Measurements from ENCODE around the gene ACAD10.
"Not testable (repeated sequence)": the region's sequence is repeated elsewhere in the genome, so short reads cannot be mapped to it uniquely, and the experiment has no call there.

The ACAD10 gene

DNA sequence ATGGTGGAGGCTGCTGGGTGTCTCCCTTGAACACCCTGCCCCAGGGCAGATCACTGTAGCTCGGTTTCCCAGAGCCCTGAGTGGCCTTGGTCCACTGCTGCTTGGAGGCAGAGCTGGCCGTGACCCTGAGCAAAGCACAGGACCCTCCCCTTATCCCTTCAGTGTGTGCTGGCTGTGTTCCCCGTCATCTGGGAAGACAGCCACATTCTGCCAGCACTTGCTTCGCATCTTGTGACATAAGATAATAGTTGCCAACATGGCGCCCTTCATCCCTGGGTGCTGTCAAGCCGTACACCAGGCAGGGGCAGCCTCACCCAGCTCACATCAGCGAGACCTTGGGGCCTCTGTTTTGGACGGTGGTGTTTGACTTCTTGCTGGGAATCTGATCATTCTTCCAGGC, 68.8 kb downstream of the ACAD10 start:
- DNase-seq = no peak

DNA sequence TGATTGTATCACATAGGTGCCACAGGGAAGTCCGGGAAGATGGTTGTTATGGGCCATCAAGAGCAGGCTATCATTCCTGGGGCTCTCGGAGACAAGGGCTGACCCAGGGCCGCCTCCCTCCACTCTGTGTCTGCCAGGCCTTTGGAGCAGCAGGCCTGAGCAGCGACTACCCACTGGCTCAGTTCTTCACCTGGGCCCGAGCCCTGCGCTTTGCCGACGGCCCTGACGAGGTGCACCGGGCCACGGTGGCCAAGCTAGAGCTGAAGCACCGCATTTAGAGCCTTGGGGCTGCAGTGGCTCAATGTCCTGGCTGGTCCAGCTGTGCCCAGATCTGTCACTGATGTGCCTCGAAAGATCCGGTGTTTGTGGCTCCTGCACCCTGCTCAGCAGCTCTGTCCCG, 70.3 kb downstream of the ACAD10 start:
- no peak for DNase-seq

DNA sequence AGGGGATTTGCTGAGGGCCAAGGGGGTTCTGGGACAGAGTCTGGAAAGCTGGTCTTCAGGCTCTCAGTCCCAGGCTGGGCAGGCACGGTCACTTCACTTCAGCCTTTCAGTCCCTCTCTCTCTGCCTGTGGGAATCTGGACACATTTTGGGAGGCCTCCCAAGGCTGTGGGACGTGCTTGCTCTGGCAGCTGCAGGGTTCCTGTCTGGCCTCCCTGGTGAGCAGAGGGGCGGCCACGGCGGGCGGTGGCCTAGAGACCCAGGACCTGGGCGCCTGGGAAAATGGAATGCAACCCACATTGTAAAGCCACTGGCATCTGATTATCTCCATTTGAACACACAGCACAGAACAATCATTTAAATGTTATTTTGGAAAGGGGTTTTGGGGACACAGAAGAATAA, 70.8 kb downstream of the ACAD10 start:
- no peak for DNase-seq

DNA sequence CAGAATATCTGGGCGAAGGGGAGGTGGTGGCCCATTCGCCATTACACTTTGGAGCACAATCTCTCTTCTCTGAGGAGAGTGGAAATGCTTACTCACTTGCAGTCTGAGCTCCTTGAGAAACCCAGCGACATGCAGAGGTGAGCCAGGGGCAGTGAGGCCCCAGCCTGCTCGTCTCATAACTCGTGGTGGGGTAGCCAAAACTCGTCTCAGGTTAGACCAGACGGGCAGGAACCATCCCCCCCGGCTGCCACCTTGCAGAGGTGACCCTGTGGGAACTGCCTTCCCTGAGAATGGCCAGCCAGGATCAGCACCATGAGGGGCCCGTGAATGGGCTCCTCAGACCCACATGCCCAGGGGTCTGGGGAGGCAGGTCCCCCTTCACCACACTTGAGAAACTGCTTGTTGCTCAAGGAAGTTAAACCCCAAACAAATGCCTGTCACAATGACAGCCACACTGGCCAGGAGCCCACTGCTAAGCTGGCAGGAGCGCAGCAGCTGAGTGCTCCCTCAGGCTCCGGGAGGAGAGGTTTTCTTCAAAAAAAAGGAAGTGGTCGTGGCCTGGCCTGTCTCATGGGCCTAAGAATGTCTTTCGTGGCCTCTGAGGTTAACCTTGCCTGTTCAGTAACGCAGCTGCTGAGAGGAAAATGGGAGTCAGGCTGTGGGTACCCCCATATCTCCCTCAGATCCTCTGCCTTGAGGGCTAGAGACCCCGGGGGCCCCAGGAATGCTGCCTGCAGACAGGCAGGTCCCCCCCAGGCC, 71.7 kb downstream of the ACAD10 start:
- DNase-seq = peak; percentile 10

DNA sequence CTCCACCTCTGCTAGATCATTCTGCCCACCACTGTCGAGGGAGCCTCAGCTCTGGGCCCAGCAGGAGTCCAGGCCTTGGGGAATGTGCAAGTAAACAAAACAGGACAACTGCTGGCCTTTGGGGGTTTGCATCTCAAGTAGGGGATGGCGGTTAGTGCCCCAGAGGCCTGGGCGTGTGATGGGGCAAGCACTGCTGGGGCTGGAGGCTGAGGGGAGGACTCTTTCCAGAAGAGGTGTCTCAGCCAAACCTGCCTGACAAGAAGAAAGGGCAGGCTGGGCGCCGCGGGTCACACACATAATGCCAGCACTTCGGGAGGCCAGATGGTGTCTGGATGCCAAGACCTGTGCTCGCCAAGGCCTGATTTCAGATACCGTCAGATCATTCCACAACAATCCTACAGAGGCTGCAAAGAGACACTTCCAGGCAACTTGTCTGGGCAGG, 72.3 kb downstream of the ACAD10 start:
- no peak for DNase-seq

DNA sequence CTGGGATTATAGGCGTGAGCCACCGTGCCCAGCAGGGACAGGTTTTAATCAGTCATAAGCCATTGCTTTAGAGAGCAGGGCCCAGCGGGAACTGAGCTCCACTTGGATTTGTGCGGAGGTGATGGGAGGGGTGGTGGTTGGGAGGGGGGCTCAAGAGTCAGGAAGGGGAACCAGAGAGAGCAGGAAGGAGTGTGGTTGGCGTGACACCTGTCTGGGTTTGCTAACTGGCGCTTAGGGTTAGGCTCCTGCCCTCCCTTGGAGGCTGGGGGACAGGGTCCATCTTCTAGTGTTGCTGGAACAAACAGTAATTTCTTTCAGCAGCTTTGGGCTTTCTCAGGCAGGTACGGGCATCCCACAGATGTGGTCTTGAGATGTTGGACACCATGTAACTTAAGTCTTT, 73.4 kb downstream of the ACAD10 start:
- no peak for DNase-seq

DNA sequence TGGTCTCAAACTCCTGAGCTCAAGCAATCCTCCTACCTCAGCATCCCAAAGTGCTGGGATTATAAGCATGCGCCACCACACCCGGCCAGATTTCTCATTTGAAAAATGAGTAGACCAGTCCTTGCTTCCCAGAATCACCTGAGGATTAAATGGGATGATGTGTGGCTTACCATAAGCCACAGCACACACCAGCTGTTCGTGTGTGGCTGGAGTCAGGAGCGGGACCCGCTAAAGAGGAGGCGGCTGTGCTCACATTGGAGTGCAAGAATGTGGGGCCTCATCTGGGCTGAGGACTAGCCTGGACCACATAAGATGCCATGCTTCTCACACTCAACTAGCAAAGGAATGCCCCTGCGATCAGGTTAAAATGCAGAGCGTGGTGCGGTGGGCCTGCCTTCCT, 74.1 kb downstream of the ACAD10 start:
- no peak for DNase-seq

DNA sequence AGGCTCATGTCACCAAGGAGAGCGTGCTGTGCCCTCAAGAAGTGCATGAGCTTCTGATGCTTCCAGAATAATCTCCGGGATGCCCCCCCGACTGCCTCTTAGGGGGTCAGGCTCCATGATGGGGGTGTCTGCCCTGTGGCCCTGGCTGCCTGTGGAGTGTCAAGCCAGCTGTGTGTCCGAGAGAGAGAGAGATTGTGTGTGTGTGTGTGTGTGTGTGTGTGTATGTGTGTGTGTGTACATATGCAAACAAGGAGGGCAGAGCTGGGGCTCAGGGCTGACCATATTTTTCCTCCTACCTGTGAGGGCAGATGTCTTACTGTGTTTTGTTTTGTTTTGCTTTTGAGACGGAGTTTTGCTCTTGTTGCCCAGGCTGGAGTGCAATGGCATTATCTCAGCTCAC, 75.2 kb downstream of the ACAD10 start:
- DNase-seq = no peak

DNA sequence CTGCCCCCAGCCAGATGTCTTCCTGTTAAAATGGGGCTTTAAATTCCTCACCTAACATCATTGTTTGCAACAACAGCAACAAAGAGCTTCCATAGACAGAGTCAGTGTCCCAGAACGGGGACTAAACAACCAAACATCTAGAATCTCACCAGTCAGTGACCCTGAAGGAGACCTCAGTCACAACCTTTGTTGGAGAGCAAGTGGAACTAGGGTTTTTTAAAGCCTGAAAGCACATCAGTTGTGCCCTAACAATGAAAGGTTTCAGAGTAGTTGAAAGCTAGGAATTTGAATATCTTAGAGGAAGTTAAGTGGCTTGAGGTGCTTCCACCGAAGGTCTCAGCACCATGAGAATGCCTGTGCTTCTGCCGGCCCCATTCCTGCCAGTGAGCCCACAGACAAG, 75.9 kb downstream of the ACAD10 start:
- DNase-seq = no peak

DNA sequence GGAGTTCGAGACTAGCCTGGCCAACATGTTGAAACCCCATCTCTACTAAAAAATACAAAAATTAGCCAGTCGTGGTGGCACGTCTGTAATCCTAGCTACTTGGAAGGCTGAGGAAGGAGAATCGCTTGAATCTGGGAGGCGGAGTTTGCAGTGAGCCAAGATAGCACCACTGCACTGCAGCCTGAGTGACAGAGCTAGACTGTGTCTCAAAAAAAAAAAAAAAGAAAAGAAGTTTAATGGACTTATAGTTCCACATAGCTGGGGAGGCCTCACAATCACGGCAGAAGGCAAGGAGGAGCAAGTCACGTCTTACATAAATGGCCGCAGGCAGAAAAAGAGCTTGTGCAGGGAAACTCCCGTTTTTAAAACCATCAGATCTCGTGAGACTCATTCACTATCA, 77.7 kb downstream of the ACAD10 start:
- not testable (repeated sequence) for DNase-seq

DNA sequence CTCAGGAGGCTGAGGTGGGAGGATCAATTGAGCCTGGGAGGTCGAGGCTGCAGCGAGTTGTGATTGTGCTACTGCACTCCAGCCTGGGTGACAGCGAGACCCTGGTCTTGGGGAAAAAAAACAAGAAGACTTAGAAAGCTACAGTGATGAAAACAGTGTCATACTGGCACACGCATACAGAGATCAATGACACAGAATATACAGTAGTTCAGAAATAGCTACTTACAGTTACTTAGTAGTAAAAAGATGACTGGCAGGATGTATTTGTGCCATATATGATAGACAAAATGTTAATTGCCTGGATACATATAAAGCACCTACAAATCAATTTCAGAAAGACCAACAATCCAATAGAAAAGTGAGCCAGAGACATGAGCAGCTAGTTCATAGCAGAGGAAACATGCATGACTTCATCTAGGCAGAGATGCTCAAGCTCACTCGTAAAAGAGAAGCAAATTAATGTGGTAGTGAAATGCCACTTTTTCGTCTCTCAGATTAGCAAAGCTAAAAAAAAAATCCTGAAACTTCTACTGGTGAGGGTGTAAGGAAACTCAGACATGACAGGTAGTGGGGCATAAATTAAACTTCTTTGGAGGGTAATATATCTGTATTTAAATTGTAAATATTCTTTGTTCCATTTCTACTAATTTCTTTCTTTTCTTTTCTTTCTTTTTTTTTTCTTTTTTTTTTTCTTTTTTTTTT, 78.4 kb downstream of the ACAD10 start:
- DNase-seq = no peak

DNA sequence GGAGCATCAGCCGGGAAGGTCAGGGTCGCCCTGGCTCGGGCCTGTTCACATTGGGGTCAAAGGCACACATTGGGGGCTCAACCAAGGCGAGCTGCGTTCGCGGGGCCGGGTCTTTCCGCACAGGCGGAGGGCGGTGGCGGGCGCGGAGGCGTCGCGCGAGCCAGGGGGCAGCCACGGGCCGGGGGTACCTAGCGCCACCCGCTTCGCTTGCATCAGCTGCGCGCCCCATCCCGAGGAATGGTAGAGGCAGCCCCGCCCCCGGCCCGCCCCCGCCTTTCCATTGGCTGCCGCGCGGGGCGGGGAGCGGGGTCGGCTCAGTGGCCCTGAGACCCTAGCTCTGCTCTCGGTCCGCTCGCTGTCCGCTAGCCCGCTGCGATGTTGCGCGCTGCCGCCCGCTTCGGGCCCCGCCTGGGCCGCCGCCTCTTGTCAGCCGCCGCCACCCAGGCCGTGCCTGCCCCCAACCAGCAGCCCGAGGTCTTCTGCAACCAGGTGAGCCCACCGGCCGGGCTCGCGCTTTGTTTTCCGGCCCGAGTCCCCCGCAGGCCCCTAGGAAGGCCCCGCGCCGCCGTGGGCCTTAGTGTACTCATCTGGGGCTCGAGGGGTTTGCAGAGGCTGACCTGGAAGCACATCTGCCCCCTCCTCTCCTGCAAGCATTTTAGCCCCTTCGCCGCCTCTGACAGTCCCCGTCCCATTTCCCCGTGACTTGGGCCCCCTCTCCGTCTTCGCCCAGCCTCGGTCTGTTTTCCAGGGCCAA, 80.9 kb downstream of the ACAD10 start, which contains the start of gene ALDH2:
Gene ALDH2 (plus strand): TSS at position 326 of the 754 bp plus-strand sequence. CDS start 50 bp downstream, at position 376.
- DNase-seq = peak; percentile 22

DNA sequence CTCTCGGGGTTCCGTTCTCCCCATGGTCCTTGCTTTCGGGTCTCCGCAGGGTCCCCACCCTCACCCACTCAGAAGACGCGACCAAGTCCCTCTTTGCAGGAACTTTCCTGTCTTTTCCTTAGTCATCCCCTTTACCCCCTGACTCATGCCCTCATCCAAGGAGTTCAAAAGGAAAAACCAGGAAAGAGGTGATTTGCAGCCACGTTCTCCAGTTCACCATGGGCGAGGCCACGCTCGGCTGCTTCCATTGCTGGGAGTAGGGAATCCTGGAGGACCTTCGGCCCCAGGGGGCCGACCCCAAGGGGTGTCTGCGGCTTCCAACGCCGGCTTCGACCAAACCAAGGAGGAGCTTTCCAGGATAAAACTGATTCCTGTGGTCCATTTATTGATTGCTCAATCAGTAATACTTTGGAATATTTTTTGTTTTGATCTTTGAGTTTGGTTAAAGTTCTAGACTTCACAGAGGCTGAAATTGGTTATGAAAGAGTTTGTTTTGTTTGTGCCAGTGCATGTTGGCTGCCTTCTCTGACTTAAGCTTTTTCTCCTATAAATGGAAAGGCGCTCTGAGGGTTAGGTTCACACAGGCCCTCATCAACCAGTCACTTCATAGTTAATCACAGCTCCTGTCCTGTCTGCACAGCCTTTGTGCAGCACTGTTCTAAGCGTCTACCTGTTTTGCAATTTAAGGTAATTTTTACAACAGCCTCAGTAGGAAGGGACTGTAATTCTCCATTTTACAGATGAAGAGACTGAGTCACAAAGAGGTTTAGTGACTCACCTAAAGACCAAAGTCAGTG, 81.7 kb downstream of the ACAD10 start:
- no peak for DNase-seq

DNA sequence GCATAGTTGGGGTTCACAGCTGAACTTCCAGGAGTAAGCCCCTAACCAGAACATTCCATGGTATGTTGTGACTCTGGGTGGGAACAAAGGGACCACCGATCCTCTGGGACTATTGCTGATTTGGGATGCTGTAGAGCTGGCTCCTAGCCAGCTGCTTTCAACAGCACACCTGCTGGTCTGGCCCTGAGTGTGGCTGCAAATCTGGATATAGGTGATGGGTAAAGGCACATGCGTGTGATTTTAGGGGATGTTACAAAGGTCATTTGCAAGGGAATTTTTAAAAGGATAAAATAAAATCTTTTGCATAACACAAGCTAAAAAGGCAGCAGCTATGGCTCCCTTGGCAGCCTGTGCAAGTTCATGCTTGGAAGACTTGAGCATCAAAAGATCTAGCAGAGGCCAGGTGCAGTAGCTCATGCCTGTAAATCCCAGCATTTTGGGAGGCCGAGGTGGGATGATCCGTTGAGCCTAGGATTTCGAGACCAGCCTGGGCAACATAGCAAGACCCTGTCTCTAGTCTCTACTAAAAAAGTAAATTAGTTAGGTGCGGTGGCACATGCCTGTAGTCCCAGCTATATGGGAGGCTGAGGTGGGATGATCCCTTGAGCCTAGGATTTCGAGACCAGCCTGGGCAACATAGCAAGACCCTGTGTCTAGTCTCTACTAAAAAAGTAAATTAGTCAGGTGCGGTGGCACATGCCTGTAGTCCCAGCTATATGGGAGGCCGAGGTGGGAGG, 82.5 kb downstream of the ACAD10 start:
- no peak for DNase-seq

DNA sequence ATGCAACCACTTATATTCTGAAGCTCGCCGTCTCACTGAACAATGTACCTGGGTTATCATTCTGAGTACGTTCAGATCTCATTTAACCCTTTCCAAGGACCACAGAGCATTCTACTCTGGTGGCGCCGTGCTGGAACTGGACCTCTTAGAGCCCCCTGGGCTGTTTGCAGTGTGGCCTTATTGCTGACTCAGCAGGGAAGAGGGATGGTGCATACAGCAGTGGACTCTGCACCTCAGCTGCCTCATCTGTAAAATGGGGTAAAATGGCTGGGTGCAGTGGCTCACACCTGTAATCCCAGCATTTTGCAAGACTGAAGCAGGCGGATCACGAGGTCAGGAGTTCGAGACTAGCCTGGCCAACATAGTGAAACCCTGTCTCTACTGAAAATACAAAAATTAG, 83.7 kb downstream of the ACAD10 start:
- no peak for DNase-seq

DNA sequence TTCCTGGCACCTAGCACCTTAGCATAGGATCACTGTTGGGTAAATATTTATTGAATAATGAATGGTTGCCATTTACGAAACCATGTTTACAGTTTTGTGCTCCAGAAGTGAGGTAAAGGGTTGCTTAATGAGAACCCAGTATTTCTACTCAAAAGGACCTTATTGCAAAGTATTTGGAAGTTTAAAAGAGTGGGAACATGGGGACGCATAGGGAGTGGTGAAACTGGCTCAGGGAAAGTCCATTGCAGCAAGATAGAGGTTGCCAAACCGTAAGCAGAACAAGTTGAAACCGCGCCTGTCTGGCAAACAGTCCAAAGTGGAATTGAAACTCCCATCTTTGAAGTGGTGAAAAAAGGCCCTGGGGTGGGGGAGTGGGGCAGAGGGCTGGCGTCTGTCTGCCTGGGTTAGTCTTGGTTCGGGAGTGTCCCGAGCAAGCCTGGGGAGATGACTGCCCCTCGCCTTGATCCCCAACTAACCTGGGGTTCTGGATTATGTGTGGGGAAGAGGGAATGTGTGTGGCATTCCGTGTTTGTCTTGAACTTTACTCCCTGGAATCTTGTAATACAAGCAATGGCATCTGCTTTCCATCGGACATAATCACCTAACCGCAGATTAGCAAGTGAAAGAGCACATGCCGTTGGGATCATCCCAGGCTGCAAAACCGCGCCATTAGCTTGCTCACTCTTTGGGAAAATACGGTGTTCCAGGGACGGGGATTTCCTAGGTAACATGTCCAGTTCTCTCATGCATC, 88.1 kb downstream of the ACAD10 start:
- no peak for DNase-seq

DNA sequence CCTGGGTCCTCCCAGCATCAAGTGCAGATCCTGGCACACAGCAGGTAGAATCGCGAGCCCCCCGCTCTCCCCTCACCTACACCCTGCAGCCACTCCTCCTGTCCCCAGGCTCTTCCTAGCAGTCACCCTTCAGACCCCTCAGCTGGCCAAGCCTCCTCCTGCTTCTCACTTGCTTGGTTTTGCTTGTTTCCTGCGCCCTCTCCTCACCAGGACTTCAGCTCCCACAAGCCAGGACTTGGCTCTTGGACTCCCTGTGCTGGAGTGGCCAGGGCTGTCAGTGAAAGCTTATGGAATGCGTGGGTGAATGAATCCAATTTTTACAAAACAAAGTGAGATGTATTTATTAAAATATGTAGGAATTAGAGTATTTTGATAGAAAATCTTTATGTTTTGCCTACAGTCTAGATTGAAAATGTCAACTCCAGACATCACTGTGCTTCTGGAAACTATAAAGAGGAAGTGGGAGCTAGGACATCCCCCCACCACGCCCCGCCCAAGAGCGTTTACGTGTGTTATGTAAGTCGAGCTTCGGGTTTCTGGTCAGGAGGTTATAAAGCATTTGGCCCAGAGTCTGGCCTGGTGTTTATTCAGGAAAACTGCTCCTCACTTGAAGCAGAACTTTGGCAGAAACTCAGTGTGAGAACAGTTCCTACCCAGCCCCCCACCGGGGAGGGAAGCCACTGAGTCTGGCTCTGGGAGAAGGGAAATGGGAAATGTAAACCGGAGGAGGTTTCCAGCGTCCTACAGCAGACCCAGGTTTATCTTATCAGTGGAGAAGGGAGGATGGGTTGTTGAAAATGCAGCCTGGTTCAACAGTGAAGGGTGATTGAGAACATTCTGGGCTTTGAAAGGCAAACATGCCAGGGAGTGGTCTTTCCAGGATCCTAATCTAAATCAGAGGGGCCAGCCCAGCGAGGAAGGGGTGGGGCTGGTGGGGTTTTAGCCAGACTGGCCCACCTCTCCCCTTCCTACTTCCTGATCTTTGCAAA, 89.6 kb downstream of the ACAD10 start:
- DNase-seq = no peak

DNA sequence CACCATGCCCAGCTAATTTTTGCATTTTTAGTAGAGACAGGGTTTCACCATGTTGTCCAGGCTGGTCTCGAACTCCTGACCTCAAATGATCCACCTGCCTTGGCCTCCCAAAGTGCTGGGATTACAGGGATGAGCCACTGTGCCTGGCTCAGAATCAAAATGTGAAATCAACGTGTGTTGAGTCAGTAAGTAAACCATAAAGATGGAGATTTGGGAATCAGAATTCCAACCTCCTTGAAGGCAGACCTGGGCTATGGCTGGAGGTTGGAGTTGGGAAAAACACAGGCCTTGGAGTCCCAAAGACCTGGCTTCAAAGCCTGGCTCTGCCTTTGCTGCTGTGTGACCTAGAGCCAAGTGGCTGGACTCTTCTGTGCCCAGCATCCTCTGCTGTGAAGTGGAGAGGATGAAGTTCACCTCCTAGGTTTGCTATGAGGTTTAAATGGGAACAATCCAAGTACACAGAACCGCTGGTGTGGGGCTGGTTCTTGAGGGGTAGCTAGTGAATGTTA, 91.0 kb downstream of the ACAD10 start:
- DNase-seq = no peak

DNA sequence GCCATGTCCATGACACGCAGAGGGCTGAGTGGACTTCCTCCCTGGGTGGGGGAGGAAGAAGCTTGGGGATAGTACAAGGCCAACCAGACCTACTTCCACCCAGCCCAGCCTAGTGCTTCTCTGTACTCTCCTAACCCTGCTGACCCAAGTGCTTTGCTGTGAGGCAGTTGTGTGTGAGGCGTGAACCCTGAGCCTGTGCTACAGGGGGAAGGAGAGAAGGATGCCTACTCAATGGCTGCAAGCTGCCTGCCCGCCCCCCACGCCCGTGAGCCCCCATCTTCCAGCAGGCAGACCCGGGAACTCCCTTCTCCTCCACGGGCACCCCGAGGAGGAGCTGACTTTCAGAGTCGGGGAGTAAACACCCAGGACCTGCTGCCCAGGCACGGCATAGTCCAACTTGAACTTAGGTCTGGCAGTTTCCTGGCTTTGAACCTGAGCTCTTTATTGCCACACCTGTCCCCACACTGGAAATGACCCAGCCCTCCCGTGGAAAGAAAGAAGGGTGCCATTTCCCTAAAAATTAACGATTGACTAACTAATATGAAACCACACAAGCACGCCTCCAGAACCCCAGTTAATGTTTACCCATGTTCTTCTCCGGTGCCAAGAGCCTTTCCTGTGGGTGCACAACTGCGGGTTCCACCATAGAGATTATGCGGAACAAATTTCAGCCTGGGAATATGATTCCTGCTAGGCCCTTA, 91.6 kb downstream of the ACAD10 start:
- no peak for DNase-seq
